Stomach (tissue), 4 donors: ENCODE results near the gene MCOLN3.

Experiments used
- CTCF ChIP-seq, 7 experiments: fragments of 450-650 bp in 4 of 7; fragments of 200-600 bp in 3 of 7; sonication (generic) in 3 of 7; IDR thresholded peaks; one replicate each; pipeline ENCODE4 v1.5.1; 2016 to 2019; ENCODE audit warnings: antibody characterized with exemption in 7 of 7, control low read depth in 2 of 7, mild to moderate bottlenecking in 1 of 7
- EP300 ChIP-seq: sonication (generic); formaldehyde crosslinking; IDR thresholded peaks from one replicate; pipeline ENCODE4 v1.6.1; 2017; ENCODE audit warnings: antibody characterized with exemption
- POLR2A ChIP-seq, 4 donors: fragments of 450-650 bp; IDR thresholded peaks; one replicate each; pipeline ENCODE4 v1.6.1; 2016; ENCODE audit warnings: antibody characterized with exemption in 4 of 4, control low read depth in 2 of 4, mild to moderate bottlenecking in 1 of 4, moderate library complexity in 1 of 4
- POLR2AphosphoS5 ChIP-seq, 3 donors: sonication (generic); formaldehyde crosslinking; IDR thresholded peaks; one replicate each; pipeline ENCODE4 v1.6.1; 2016; ENCODE audit warnings: antibody characterized with exemption in 3 of 3

- TF ChIP-seq CTCF (IDR thresholded peaks at IDR 0.05) (no peak), POLR2A (IDR thresholded peaks at IDR 0.05) (no peak), EP300 (no peak), POLR2AphosphoS5 (IDR thresholded peaks at IDR 0.05) (no peak)
Observed at GRCh38 chr1:85001742-85002141, 46.6 kb downstream of the MCOLN3 start.
